ENCODE data around the gene TWIST2. TPM values are rescaled to one million over a fixed set of nuclear protein-coding genes. Genes with fewer than 3 reads are reported as not detected.

TWIST2 gene
- total RNA-seq, 1 experiment from 2014 or later, result not detected

- no peak for TF ChIP-seq CTCF (conservative IDR thresholded peaks at IDR 0.05; ENCODE audit: low read depth, low read length)
- Histone ChIP-seq H3K4me3 (ENCODE audit: low read depth, low read length, poor library complexity, severe bottlenecking) (no peak overlapping the region), H3K27me3 (replicated peaks; ENCODE audit: insufficient read depth, low read depth, low read length, poor library complexity) (peaks cover 83% of the 10 kb centered on the region), H3K36me3 (ENCODE audit: insufficient read depth, low read length, poor library complexity, severe bottlenecking) (no peaks in the 10 kb centered on the region), H3K9me3 (ENCODE audit: low read depth, low read length, poor library complexity, severe bottlenecking) (no peaks in the 10 kb centered on the region), H3K4me1 (ENCODE audit: insufficient read depth, low read length, poor library complexity, severe bottlenecking) (no peaks in the 10 kb centered on the region), H3K27ac (ENCODE audit: low read depth, low read length, poor library complexity, severe bottlenecking) (no peak overlapping the region)
- intact Hi-C loops (cut with micrococcal nuclease; ENCODE audit: unreplicated experiment), result no loop called here
- DNase-seq (ENCODE audit: low spot score), result no peak
- no TSS peak for BruUV-seq (replicated peaks)
- POLR2A ChIA-PET (ENCODE audit: low non-redundant PET), result no interaction called here
- CTCF ChIA-PET, result no interaction called here
Measured at GRCh38 chr2:238831177-238831576, 16.7 kb upstream of the TWIST2 start.

- no peak for DNase-seq (ENCODE audit: low spot score)
- Histone ChIP-seq H3K9me3 (ENCODE audit: low read depth, low read length, poor library complexity, severe bottlenecking) (no peaks in the 10 kb centered on the region), H3K4me1 (ENCODE audit: insufficient read depth, low read length, poor library complexity, severe bottlenecking) (no peaks in the 10 kb centered on the region), H3K36me3 (ENCODE audit: insufficient read depth, low read length, poor library complexity, severe bottlenecking) (no peaks in the 10 kb centered on the region), H3K27ac (ENCODE audit: low read depth, low read length, poor library complexity, severe bottlenecking) (no peak overlapping the region), H3K4me3 (ENCODE audit: low read depth, low read length, poor library complexity, severe bottlenecking) (no peak overlapping the region), H3K27me3 (replicated peaks; ENCODE audit: insufficient read depth, low read depth, low read length, poor library complexity) (peaks cover 53% of the 10 kb centered on the region)
- BruUV-seq (replicated peaks), result no TSS peak
- ChIA-PET CTCF (no interaction called here), POLR2A (ENCODE audit: low non-redundant PET) (no interaction called here)
- intact Hi-C loops (cut with micrococcal nuclease; ENCODE audit: unreplicated experiment), result no loop called here
- TF ChIP-seq CTCF (conservative IDR thresholded peaks at IDR 0.05; ENCODE audit: low read depth, low read length), result no peak
- no peak for TF ChIP-seq EZH2 (IDR thresholded peaks at IDR 0.05; ENCODE audit: borderline replicate concordance, low read depth, low read length, poor library complexity, severe bottlenecking)
Measured at GRCh38 chr2:238834982-238835381, 12.9 kb upstream of the TWIST2 start.

- TF ChIP-seq CTCF (conservative IDR thresholded peaks at IDR 0.05; ENCODE audit: low read depth, low read length) (0 out of 2 replicates have a peak, but pooled peaks have one; percentile 33), EZH2 (IDR thresholded peaks at IDR 0.05; ENCODE audit: borderline replicate concordance, low read depth, low read length, poor library complexity, severe bottlenecking) (no peak)
- CTCF ChIA-PET, result no interaction called here
- Histone ChIP-seq H3K27ac (ENCODE audit: low read depth, low read length, poor library complexity, severe bottlenecking) (no peak overlapping the region), H3K4me3 (ENCODE audit: low read depth, low read length, poor library complexity, severe bottlenecking) (no peak overlapping the region), H3K36me3 (ENCODE audit: insufficient read depth, low read length, poor library complexity, severe bottlenecking) (no peaks in the 10 kb centered on the region), H3K9me3 (ENCODE audit: low read depth, low read length, poor library complexity, severe bottlenecking) (no peaks in the 10 kb centered on the region), H3K4me1 (ENCODE audit: insufficient read depth, low read length, poor library complexity, severe bottlenecking) (no peaks in the 10 kb centered on the region), H3K27me3 (replicated peaks; ENCODE audit: insufficient read depth, low read depth, low read length, poor library complexity) (peaks cover 47% of the 10 kb centered on the region)
- intact Hi-C loops (cut with micrococcal nuclease; ENCODE audit: unreplicated experiment), result no loop called here
- POLR2A ChIA-PET (ENCODE audit: low non-redundant PET), result no interaction called here
- BruUV-seq (replicated peaks), result no TSS peak
- DNase-seq (ENCODE audit: low spot score), result no peak
Measured at GRCh38 chr2:238835726-238836301, 12.1 kb upstream of the TWIST2 start.
